HepG2 (cell line): ENCODE measurements around the gene LST1. TPM values are rescaled to one million over a fixed set of nuclear protein-coding genes. Genes with fewer than 3 reads are reported as not detected.

Experiments
- CREB1 ChIP-seq, 2 experiments: fragments of 450-650 bp in 1 of 2; IDR thresholded peaks; 2 replicates each; pipeline ENCODE4 v1.6.1; 2016 to 2017; ENCODE audit warnings: control low read depth in 1 of 2, mild to moderate bottlenecking in 1 of 2, missing compliant biosample characterization in 1 of 2, missing genetic modification characterization in 1 of 2
- EEA1 ChIP-seq: sonication (generic); formaldehyde crosslinking; IDR thresholded peaks from 2 replicates; pipeline ENCODE4 v1.5.1; 2020; ENCODE audit warnings: mild to moderate bottlenecking, missing genetic modification reagents, borderline replicate concordance
- NCOA1 ChIP-seq: sonication (generic); formaldehyde crosslinking; IDR thresholded peaks from 2 replicates; pipeline ENCODE4 v1.9.0; 2021; ENCODE audit warnings: missing genetic modification reagents
- NRL ChIP-seq: sonication (generic); formaldehyde crosslinking; IDR thresholded peaks from 2 replicates; pipeline ENCODE4 v1.5.0; 2020; ENCODE audit warnings: missing genetic modification reagents, mild to moderate bottlenecking, moderate library complexity, borderline replicate concordance
- RBM22 ChIP-seq: fragments of 200-400 bp; formaldehyde crosslinking; optimal IDR thresholded peaks from 2 replicates; pipeline ENCODE3; 2017; ENCODE audit warnings: mild to moderate bottlenecking, low read length, moderate library complexity
- SOX5 ChIP-seq: IDR thresholded peaks from 2 replicates; pipeline ENCODE4 v1.6.1; 2016; ENCODE audit warnings: borderline replicate concordance
- ZNF3 ChIP-seq: IDR thresholded peaks from 2 replicates; pipeline ENCODE4 v1.7.0; 2017; ENCODE audit warnings: inconsistent platforms
- ZNF550 ChIP-seq: sonication (generic); formaldehyde crosslinking; IDR thresholded peaks from 2 replicates; pipeline ENCODE4 v1.4.0; 2020; ENCODE audit warnings: mild to moderate bottlenecking, missing genetic modification reagents, borderline replicate concordance
- ZNF552 ChIP-seq: sonication (generic); formaldehyde crosslinking; IDR thresholded peaks from 2 replicates; pipeline ENCODE4 v1.9.0; 2022; ENCODE audit warnings: missing genetic modification reagents, mild to moderate bottlenecking, borderline replicate concordance
- ZNF616 ChIP-seq: sonication (generic); formaldehyde crosslinking; IDR thresholded peaks from 2 replicates; pipeline ENCODE4 v1.5.0; 2020; ENCODE audit warnings: low read depth, mild to moderate bottlenecking, missing genetic modification reagents
- ZNF746 ChIP-seq: sonication (generic); formaldehyde crosslinking; IDR thresholded peaks from 2 replicates; pipeline ENCODE4 v1.8.0; 2022; ENCODE audit warnings: mild to moderate bottlenecking, missing genetic modification reagents
- ZNF83 ChIP-seq: sonication (generic); formaldehyde crosslinking; IDR thresholded peaks from 2 replicates; pipeline ENCODE4 v1.4.0; 2020; ENCODE audit warnings: missing genetic modification reagents, mild to moderate bottlenecking, borderline replicate concordance
- polyA plus RNA-seq, 8 experiments: library from polyadenylated mRNA; depleted of rRNA in 3 of 8; stranded (reverse) in 7 of 8; unstranded in 1 of 8; fragments of >200 nt; fragmentation: Illumina TruSeq in 4 of 8; extraction: Trizol in 4 of 8; gene quantifications; 2 replicates each; pipeline versions ENCODE4 v1.2.1 to v1.2.3, GENCODE V29; 2011 to 2016; ENCODE audit warnings: low read depth in 4 of 8, missing spikeins in 1 of 8, mixed read lengths in 1 of 8; ENCODE audit not compliant: insufficient read depth in 1 of 8
- total RNA-seq, 5 experiments: library from RNA; depleted of rRNA; stranded (reverse); fragments of >200 nt; fragmentation: Illumina TruSeq; extraction: Trizol; gene quantifications; 2 replicates each; pipeline ENCODE4 v1.2.3, GENCODE V29; 2016; ENCODE audit warnings: low read depth in 1 of 5
- TF ChIP-seq, protein P1 (sequence below), 2 experiments: IDR thresholded peaks; 2 replicates each; pipeline ENCODE4 v1.6.1; 2011 to 2012; ENCODE audit warnings: low read length in 2 of 2, borderline replicate concordance in 1 of 2, low read depth in 1 of 2, mild to moderate bottlenecking in 1 of 2, moderate library complexity in 1 of 2
- TF ChIP-seq, protein P2 (sequence below): IDR thresholded peaks from 2 replicates; pipeline ENCODE4 v1.6.1; 2012; ENCODE audit warnings: low read depth, low read length, improper control_type of control experiment
- TF ChIP-seq, protein P3 (sequence below): sonication (generic); formaldehyde crosslinking; IDR thresholded peaks from 2 replicates; pipeline ENCODE4 v1.4.0; 2020; ENCODE audit warnings: missing genetic modification reagents; ENCODE audit errors: not compliant biosample characterization
- TF ChIP-seq, protein P4 (sequence below), 2 experiments: sonication (generic) in 1 of 2; formaldehyde crosslinking in 1 of 2; IDR thresholded peaks; 2 replicates each; pipeline versions ENCODE4 v1.5.1 to v1.6.1; 2011 to 2020; ENCODE audit warnings: borderline replicate concordance in 1 of 2, low read depth in 1 of 2, low read length in 1 of 2, mild to moderate bottlenecking in 1 of 2, missing genetic modification reagents in 1 of 2, moderate library complexity in 1 of 2
- TF ChIP-seq, protein P5 (sequence below): sonication (generic); formaldehyde crosslinking; IDR thresholded peaks from 2 replicates; pipeline ENCODE4 v1.4.0; 2020; ENCODE audit warnings: missing genetic modification reagents, mild to moderate bottlenecking, borderline replicate concordance

Gene LST1
- total and polyA plus RNA-seq, 2 of the 13 experiments (the other 11 are each of a cell fraction or from before 2014, with no cell fraction given) = not detected

DNA sequence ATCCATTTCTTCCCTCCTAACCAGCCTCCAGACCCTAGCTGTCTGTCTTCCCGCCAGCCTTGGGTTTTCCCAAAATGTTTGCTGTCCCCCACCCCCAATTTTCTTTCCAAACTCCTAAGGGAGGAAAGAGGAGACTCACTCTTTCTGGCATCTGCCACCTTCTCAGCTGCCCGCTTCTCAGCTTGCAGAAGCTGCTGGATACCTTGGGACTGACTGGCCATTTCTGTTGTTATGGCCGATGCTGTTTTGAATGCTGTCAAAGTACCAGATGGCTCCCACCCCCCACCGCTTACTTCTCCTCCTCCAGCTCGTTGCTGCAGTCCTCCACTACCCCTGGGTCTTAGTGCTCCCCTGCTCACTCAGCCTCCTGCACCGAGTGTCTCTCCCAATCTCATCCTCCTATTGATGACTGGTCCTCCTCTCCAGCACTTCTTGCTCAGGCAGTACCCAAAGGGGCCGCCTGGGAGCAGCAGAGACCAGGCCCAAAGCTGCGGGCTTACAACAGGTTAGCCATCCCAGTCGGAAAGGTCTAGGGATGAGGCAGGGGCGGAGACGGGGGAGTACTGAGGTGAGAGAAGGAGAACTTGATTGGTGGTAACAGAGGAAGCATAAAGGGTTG is 39.6 kb upstream of the LST1 start, which contains the start of gene ATP6V1G2 (continued):
- TF ChIP-seq, protein P1, sequence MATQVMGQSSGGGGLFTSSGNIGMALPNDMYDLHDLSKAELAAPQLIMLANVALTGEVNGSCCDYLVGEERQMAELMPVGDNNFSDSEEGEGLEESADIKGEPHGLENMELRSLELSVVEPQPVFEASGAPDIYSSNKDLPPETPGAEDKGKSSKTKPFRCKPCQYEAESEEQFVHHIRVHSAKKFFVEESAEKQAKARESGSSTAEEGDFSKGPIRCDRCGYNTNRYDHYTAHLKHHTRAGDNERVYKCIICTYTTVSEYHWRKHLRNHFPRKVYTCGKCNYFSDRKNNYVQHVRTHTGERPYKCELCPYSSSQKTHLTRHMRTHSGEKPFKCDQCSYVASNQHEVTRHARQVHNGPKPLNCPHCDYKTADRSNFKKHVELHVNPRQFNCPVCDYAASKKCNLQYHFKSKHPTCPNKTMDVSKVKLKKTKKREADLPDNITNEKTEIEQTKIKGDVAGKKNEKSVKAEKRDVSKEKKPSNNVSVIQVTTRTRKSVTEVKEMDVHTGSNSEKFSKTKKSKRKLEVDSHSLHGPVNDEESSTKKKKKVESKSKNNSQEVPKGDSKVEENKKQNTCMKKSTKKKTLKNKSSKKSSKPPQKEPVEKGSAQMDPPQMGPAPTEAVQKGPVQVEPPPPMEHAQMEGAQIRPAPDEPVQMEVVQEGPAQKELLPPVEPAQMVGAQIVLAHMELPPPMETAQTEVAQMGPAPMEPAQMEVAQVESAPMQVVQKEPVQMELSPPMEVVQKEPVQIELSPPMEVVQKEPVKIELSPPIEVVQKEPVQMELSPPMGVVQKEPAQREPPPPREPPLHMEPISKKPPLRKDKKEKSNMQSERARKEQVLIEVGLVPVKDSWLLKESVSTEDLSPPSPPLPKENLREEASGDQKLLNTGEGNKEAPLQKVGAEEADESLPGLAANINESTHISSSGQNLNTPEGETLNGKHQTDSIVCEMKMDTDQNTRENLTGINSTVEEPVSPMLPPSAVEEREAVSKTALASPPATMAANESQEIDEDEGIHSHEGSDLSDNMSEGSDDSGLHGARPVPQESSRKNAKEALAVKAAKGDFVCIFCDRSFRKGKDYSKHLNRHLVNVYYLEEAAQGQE (IDR thresholded peaks at IDR 0.05; ENCODE audit: borderline replicate concordance in 1 of 2, low read depth in 1 of 2, low read length in 2 of 2) = no peak
- TF ChIP-seq RBM22 (no peak), ZNF3 (no peak), ZNF83 (CRISPR knock-in tag) (no peak), NRL (peak; percentile 37; the same call in 1 of the 2 replicates), ZNF616 (CRISPR knock-in tag) (no peak), CREB1 (IDR thresholded peaks at IDR 0.05) (no peak), CREB1 (CRISPR knock-in tag; IDR thresholded peaks at IDR 0.05) (no peak), ZNF552 (CRISPR knock-in tag) (no peak), ZNF550 (no peak), NCOA1 (CRISPR knock-in tag) (peak; percentile 77; the same call in 1 of the 2 replicates), EEA1 (CRISPR knock-in tag) (no peak), ZNF746 (peak; percentile 19; the same call in 1 of the 2 replicates), SOX5 (CRISPR knock-in tag) (peak; percentile 37; the same call in 1 of the 2 replicates)
- TF ChIP-seq, protein P2, sequence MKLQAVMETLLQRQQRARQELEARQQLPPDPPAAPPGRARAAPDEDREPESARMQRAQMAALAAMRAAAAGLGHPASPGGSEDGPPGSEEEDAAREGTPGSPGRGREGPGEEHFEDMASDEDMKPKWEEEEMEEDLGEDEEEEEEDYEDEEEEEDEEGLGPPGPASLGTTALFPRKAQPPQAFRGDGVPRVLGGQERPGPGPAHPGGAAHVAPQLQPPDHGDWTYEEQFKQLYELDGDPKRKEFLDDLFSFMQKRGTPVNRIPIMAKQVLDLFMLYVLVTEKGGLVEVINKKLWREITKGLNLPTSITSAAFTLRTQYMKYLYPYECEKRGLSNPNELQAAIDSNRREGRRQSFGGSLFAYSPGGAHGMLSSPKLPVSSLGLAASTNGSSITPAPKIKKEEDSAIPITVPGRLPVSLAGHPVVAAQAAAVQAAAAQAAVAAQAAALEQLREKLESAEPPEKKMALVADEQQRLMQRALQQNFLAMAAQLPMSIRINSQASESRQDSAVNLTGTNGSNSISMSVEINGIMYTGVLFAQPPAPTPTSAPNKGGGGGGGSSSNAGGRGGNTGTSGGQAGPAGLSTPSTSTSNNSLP = peak; percentile 61; the same call in 1 of the 2 replicates
- TF ChIP-seq, protein P3, sequence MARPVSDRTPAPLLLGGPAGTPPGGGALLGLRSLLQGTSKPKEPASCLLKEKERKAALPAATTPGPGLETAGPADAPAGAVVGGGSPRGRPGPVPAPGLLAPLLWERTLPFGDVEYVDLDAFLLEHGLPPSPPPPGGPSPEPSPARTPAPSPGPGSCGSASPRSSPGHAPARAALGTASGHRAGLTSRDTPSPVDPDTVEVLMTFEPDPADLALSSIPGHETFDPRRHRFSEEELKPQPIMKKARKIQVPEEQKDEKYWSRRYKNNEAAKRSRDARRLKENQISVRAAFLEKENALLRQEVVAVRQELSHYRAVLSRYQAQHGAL (CRISPR knock-in tag) = no peak
- TF ChIP-seq, protein P4, sequence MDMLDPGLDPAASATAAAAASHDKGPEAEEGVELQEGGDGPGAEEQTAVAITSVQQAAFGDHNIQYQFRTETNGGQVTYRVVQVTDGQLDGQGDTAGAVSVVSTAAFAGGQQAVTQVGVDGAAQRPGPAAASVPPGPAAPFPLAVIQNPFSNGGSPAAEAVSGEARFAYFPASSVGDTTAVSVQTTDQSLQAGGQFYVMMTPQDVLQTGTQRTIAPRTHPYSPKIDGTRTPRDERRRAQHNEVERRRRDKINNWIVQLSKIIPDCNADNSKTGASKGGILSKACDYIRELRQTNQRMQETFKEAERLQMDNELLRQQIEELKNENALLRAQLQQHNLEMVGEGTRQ (IDR thresholded peaks at IDR 0.05; ENCODE audit: low read depth, low read length) = no peak
- TF ChIP-seq, protein P4 (CRISPR knock-in tag; IDR thresholded peaks at IDR 0.05; ENCODE audit: borderline replicate concordance) = no peak
- TF ChIP-seq, protein P5, sequence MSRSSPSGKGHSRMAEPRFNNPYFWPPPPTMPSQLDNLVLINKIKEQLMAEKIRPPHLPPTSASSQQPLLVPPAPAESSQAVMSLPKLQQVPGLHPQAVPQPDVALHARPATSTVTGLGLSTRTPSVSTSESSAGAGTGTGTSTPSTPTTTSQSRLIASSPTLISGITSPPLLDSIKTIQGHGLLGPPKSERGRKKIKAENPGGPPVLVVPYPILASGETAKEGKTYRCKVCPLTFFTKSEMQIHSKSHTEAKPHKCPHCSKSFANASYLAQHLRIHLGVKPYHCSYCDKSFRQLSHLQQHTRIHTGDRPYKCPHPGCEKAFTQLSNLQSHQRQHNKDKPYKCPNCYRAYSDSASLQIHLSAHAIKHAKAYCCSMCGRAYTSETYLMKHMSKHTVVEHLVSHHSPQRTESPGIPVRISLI (CRISPR knock-in tag) = peak; percentile 26; the same call in 1 of the 2 replicates
